ENCODE results near the gene ZWILCH. TPM values are rescaled to one million over a fixed set of nuclear protein-coding genes. Genes with fewer than 3 reads are reported as not detected.

The ZWILCH gene
- total and polyA plus RNA-seq, 2 donors (not counting 3 experiments of a cell fraction or from before 2014, with no cell fraction given) = 9.3 to 28.8 TPM

GRCh38 chr15:66573719-66574595, 68.8 kb downstream of the ZWILCH start:
- H2AFZ ChIP-seq (ENCODE audit: low read depth, low read length) = no peak overlapping the region
- no peak overlapping the region for H3K4me2 ChIP-seq (ENCODE audit: insufficient read depth, low read length)
- H3K36me3 ChIP-seq (ENCODE audit: control insufficient read depth in 2 of 2, extremely low read depth in 1 of 2, insufficient read depth in 2 of 2, low read length in 2 of 2) = no peaks in the 10 kb centered on the region
- no peak overlapping the region for H3K4me3 ChIP-seq (replicated peaks in 1 of 3; ENCODE audit: insufficient read depth in 1 of 3, low read depth in 1 of 3, low read length in 3 of 3)
- H3K9ac ChIP-seq (replicated peaks; ENCODE audit: extremely low read depth, insufficient read depth, low read length) = no peak overlapping the region
- no peak overlapping the region for H3K27ac ChIP-seq (ENCODE audit: insufficient read depth, low read depth, low read length)
- intact Hi-C loops (cut with micrococcal nuclease) = no loop called here
- dilution Hi-C loops (cut with MboI; ENCODE audit: extremely low pct_ligation_motif_present, low sequenced_read_pairs) = no loop called here
- TF ChIP-seq FOS (IDR thresholded peaks at IDR 0.05; ENCODE audit: borderline replicate concordance, insufficient read depth, low read length) (no peak), POLR2A (IDR thresholded peaks at IDR 0.05; ENCODE audit: low read depth, low read length) (no peak), MYC (IDR thresholded peaks at IDR 0.05; ENCODE audit: low read depth, low read length) (no peak), GATA2 (IDR thresholded peaks at IDR 0.05; ENCODE audit: insufficient read depth, insufficient read length, low read depth, low read length) (no peak), POLR2AphosphoS5 (IDR thresholded peaks at IDR 0.05; ENCODE audit: insufficient read depth, low read depth, low read length) (no peak), JUN (IDR thresholded peaks at IDR 0.05; ENCODE audit: borderline replicate concordance, insufficient read depth, insufficient read length, low read depth) (no peak), EZH2 (IDR thresholded peaks at IDR 0.05; ENCODE audit: borderline replicate concordance, low read depth, low read length, severe bottlenecking) (no peak)
- TF ChIP-seq, protein P1, sequence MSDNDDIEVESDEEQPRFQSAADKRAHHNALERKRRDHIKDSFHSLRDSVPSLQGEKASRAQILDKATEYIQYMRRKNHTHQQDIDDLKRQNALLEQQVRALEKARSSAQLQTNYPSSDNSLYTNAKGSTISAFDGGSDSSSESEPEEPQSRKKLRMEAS (IDR thresholded peaks at IDR 0.05; ENCODE audit: insufficient read depth, insufficient read length) = no peak
- TF ChIP-seq, protein P2, sequence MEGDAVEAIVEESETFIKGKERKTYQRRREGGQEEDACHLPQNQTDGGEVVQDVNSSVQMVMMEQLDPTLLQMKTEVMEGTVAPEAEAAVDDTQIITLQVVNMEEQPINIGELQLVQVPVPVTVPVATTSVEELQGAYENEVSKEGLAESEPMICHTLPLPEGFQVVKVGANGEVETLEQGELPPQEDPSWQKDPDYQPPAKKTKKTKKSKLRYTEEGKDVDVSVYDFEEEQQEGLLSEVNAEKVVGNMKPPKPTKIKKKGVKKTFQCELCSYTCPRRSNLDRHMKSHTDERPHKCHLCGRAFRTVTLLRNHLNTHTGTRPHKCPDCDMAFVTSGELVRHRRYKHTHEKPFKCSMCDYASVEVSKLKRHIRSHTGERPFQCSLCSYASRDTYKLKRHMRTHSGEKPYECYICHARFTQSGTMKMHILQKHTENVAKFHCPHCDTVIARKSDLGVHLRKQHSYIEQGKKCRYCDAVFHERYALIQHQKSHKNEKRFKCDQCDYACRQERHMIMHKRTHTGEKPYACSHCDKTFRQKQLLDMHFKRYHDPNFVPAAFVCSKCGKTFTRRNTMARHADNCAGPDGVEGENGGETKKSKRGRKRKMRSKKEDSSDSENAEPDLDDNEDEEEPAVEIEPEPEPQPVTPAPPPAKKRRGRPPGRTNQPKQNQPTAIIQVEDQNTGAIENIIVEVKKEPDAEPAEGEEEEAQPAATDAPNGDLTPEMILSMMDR (IDR thresholded peaks at IDR 0.05; ENCODE audit: extremely low read depth in 1 of 2, insufficient read depth in 1 of 2, low read depth in 1 of 2, low read length in 2 of 2) = no peak
- ChIA-PET CTCF (interaction anchor here (2.1 kb wide), 1 partner anchor 8 kb away, joined by 8 read pairs; the partner anchor contains the start of gene LCTL), POLR2A (no interaction called here)
- H3K79me2 ChIP-seq (ENCODE audit: control insufficient read depth, insufficient read depth, low read length) = no peaks in the 10 kb centered on the region
- H3K9me1 ChIP-seq (replicated peaks; ENCODE audit: control insufficient read depth, extremely low read depth, insufficient read depth, low read length) = no peaks in the 10 kb centered on the region
- no peaks in the 10 kb centered on the region for H4K20me1 ChIP-seq (replicated peaks; ENCODE audit: control insufficient read depth, extremely low read depth, insufficient read depth, low read length)
- FAIRE-seq = no peak
- H3K27me3 ChIP-seq (ENCODE audit: control insufficient read depth in 2 of 2, insufficient read depth in 2 of 2, low read length in 2 of 2) = no peaks in the 10 kb centered on the region
- peaks cover 12% of the 10 kb centered on the region for H3K4me1 ChIP-seq (ENCODE audit: control insufficient read depth, extremely low read depth, insufficient read depth, low read length)
- DNase-seq (ENCODE audit: low read depth, low spot score) = no peak
- no peaks in the 10 kb centered on the region for H3K9me3 ChIP-seq (replicated peaks; ENCODE audit: control insufficient read depth, insufficient read depth, low read length)
- BruUV-seq (replicated peaks) = no TSS peak

All from endothelial cell of umbilical vein (primary cell).